GM23248 (cell line): ENCODE results near the gene ATAD1.

ENCODE experiments used
- EZH2 ChIP-seq: fragments of 200-600 bp; sonication (generic); IDR thresholded peaks from 2 replicates; pipeline ENCODE4 v1.6.1; 2018; ENCODE audit warnings: antibody characterized with exemption, mild to moderate bottlenecking; ENCODE audit not compliant: insufficient read depth, poor library complexity, severe bottlenecking
- EZH2phosphoT487 ChIP-seq: fragments of 200-600 bp; sonication (generic); IDR thresholded peaks from 2 replicates; pipeline ENCODE4 v1.6.1; 2018; ENCODE audit warnings: antibody characterized with exemption, moderate library complexity, mild to moderate bottlenecking, low read depth; ENCODE audit not compliant: insufficient read depth

DNA sequence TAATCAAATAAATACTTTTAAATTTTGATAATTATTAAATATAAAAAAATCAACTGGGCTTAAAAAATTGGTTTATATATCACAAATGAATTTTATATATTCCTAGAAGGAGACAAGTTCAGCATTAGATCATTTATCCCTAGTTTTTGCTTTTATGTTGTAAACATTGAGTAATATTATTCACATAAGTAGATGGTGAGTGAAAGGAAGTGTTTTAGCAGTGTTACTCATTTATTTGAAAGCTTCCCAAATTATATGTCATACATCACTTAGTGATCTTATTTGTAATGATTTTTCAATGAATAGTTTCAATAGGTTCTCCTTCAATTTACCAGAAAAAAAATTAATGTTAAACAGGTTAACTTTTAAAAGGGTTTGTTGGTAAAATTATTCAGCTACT, 29.5 kb upstream of the ATAD1 start:
- no peak for TF ChIP-seq EZH2
- TF ChIP-seq EZH2phosphoT487 = no peak
